ENCODE data around the gene ALOX5.

ALOX5 gene

GRCh38 chr10:45444022-45444421 lies 70.0 kb downstream of the ALOX5 start:
- DNase-seq, result no peak

GRCh38 chr10:45444976-45445898 lies 71.2 kb downstream of the ALOX5 start:
- no peak for DNase-seq

GRCh38 chr10:45446858-45447257 lies 72.8 kb downstream of the ALOX5 start:
- no peak for DNase-seq

GRCh38 chr10:45447416-45447815 lies 73.4 kb downstream of the ALOX5 start:
- no peak for DNase-seq

GRCh38 chr10:45450866-45451265 lies 76.8 kb downstream of the ALOX5 start:
- DNase-seq, result no peak

- no peak for DNase-seq
Observed at GRCh38 chr10:45451407-45451806, 77.4 kb downstream of the ALOX5 start.

GRCh38 chr10:45452268-45452667 lies 78.3 kb downstream of the ALOX5 start:
- DNase-seq, result no peak

- DNase-seq, result no peak
Observed at GRCh38 chr10:45452743-45453452, 78.9 kb downstream of the ALOX5 start.

GRCh38 chr10:45453639-45454255 lies 79.7 kb downstream of the ALOX5 start:
- DNase-seq, result no peak

GRCh38 chr10:45454262-45454661 lies 80.2 kb downstream of the ALOX5 start:
- no peak for DNase-seq

GRCh38 chr10:45454859-45455258 lies 80.8 kb downstream of the ALOX5 start:
- DNase-seq, result no peak

GRCh38 chr10:45456233-45456632 lies 82.2 kb downstream of the ALOX5 start:
- no peak for DNase-seq

GRCh38 chr10:45456822-45457221 lies 82.8 kb downstream of the ALOX5 start:
- DNase-seq, result no peak

- no peak for DNase-seq
Observed at GRCh38 chr10:45457487-45457886, 83.5 kb downstream of the ALOX5 start.

GRCh38 chr10:45460235-45460878 lies 86.3 kb downstream of the ALOX5 start:
- no peak for DNase-seq

- DNase-seq, result no peak
Observed at GRCh38 chr10:45461034-45461433, 87.0 kb downstream of the ALOX5 start.

- no peak for DNase-seq
Observed at GRCh38 chr10:45463244-45464116, 89.5 kb downstream of the ALOX5 start.

- DNase-seq, result peak; percentile 27
Observed at GRCh38 chr10:45464958-45465567, 91.0 kb downstream of the ALOX5 start.

- no peak for DNase-seq
Observed at GRCh38 chr10:45466784-45467183, 92.8 kb downstream of the ALOX5 start.

GRCh38 chr10:45468079-45468478 lies 94.1 kb downstream of the ALOX5 start:
- DNase-seq, result no peak

Measured in NCI-H1092 treated with DMSO at 0.1 percent for 48 hours (cell line).